Vagina (tissue), 2 donors: ENCODE results near the gene XYLB. TPM values are rescaled to one million over a fixed set of nuclear protein-coding genes. Genes with fewer than 3 reads are reported as not detected.
"Not testable (repeated sequence)": the region's sequence is repeated elsewhere in the genome, so short reads cannot be mapped to it uniquely, and the experiment has no call there.

Experiments used
- DNase-seq, 2 donors: peaks; one replicate each; pipeline ENCODE4 v3.0.0-alpha.2; 2017; ENCODE audit errors: extremely low spot score in 2 of 2
- H3K27ac ChIP-seq: fragments of 200-600 bp; sonication (generic); one replicate; pipeline ENCODE4 v1.5.1; 2019
- H3K27me3 ChIP-seq: fragments of 200-600 bp; sonication (generic); one replicate; pipeline ENCODE4 v1.5.1; 2019
- H3K36me3 ChIP-seq, 2 donors: fragments of 200-600 bp; sonication (generic); one replicate each; pipeline ENCODE4 v1.5.1; 2017 to 2019
- H3K4me1 ChIP-seq: fragments of 200-600 bp; sonication (generic); one replicate; pipeline ENCODE4 v1.5.1; 2019
- H3K4me3 ChIP-seq, 2 donors: fragments of 200-600 bp; sonication (generic); 1 replicate in 1 of 2; 2 replicates in 1 of 2; pipeline ENCODE4 v1.5.1; 2016 to 2019
- H3K9me3 ChIP-seq: fragments of 200-600 bp; sonication (generic); one replicate; pipeline ENCODE4 v1.5.1; 2019
- CTCF ChIP-seq, 3 experiments: fragments of 450-650 bp in 2 of 3; fragments of 200-600 bp in 1 of 3; sonication (generic) in 1 of 3; IDR thresholded peaks; one replicate each; pipeline ENCODE4 v1.5.1; 2017 to 2019; ENCODE audit warnings: antibody characterized with exemption in 3 of 3, mild to moderate bottlenecking in 2 of 3, moderate library complexity in 2 of 3
- POLR2A ChIP-seq, 2 donors: fragments of 450-650 bp; IDR thresholded peaks; one replicate each; pipeline ENCODE4 v1.6.1; 2017; ENCODE audit warnings: antibody characterized with exemption in 2 of 2, mild to moderate bottlenecking in 2 of 2, moderate library complexity in 2 of 2
- POLR2AphosphoS5 ChIP-seq, 2 donors: sonication (generic); formaldehyde crosslinking; IDR thresholded peaks; one replicate each; pipeline ENCODE4 v1.9.0; 2017; ENCODE audit warnings: antibody characterized with exemption in 2 of 2, mild to moderate bottlenecking in 2 of 2, low read depth in 1 of 2; ENCODE audit not compliant: insufficient read depth in 1 of 2
- intact Hi-C: fragments of 100-400 bp; cut with DNase I; formaldehyde crosslinking; loops from one replicate; pipeline ENCODE4 v1.15.1; 2023
- total RNA-seq: library from RNA; depleted of rRNA; stranded (reverse); fragments of >200 nt; gene quantifications from one replicate; pipeline ENCODE4 v1.2.3, GENCODE V29; 2016

The XYLB gene
- total RNA-seq, 1 donor from 2014 or later = 3.4 TPM

GRCh38 chr3:38421679-38422336 lies 75.2 kb downstream of the XYLB start:
- Histone ChIP-seq H3K27me3 (no peaks in the 10 kb centered on the region), H3K4me3 (no peak overlapping the region), H3K27ac (no peak overlapping the region), H3K36me3 (no peaks in the 10 kb centered on the region), H3K4me1 (no peaks in the 10 kb centered on the region), H3K9me3 (no peaks in the 10 kb centered on the region)
- intact Hi-C loops = no loop called here
- no peak for DNase-seq
- TF ChIP-seq POLR2A (IDR thresholded peaks at IDR 0.05) = no peak
- TF ChIP-seq CTCF (IDR thresholded peaks at IDR 0.05) = no peak
- no peak for TF ChIP-seq POLR2AphosphoS5 (IDR thresholded peaks at IDR 0.05; ENCODE audit: insufficient read depth in 1 of 2, low read depth in 1 of 2)

GRCh38 chr3:38426798-38427426 lies 80.3 kb downstream of the XYLB start:
- DNase-seq, H3K4me3 ChIP-seq, H3K9me3 ChIP-seq, H3K27me3 ChIP-seq, H3K36me3 ChIP-seq, intact Hi-C loops, H3K27ac ChIP-seq, H3K4me1 ChIP-seq: not testable (repeated sequence)

DNA sequence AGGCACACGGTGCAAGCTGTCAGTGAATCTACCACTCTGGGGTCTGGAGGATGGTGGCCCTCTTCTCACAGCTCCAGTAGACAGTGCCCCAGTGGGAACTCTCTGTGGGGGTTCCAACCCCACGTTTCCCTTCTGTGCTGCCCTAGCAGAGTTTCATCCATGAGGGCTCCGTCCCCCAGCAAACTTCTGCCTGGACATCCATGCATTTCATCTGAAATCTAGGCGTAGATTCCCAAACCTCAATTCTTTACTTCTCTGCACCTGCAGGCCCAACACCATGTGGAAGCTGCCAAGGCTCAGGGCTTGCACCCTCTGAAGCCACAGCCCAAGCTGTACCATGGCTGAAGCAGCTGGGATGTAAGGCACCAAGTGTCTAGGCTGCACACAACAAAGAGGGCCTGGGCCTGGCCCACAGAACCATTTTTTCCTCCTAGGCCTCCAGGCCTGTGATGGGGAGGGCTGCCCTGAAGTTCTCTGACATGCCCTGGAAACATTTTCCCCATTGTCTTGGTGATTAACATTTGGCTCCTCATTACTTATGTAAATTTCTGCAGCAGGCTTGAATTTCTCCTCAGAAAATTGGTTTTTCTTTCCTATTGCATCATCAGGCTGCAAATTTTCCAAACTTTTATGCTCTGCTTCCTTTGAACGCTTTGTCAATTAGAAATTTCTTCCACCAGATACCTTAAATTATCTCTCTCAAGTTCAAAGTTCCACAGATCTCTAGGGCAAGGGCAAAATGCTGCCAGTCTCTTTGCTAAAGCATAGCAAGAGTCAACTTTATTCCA lies 86.5 kb downstream of the XYLB start:
- H3K36me3 ChIP-seq, DNase-seq, H3K27me3 ChIP-seq, intact Hi-C loops, H3K9me3 ChIP-seq, H3K4me3 ChIP-seq, H3K27ac ChIP-seq, H3K4me1 ChIP-seq: not testable (repeated sequence)

- intact Hi-C loops, H3K9me3 ChIP-seq: not testable (repeated sequence)
Measured at GRCh38 chr3:38433661-38434060, 87.1 kb downstream of the XYLB start.

GRCh38 chr3:38438436-38439069 lies 92.0 kb downstream of the XYLB start:
- H3K36me3 ChIP-seq, DNase-seq, H3K27ac ChIP-seq, H3K9me3 ChIP-seq, H3K4me1 ChIP-seq, intact Hi-C loops, H3K4me3 ChIP-seq, H3K27me3 ChIP-seq: not testable (repeated sequence)

More at GRCh38 chr3:38433661-38434060, 87.1 kb downstream of the XYLB start:
- H3K4me3 ChIP-seq, H3K27me3 ChIP-seq, H3K36me3 ChIP-seq, H3K4me1 ChIP-seq, DNase-seq, H3K27ac ChIP-seq: not testable (repeated sequence)

- DNase-seq, intact Hi-C loops, H3K27ac ChIP-seq, H3K36me3 ChIP-seq, H3K4me3 ChIP-seq, H3K27me3 ChIP-seq, H3K9me3 ChIP-seq, H3K4me1 ChIP-seq: not testable (repeated sequence)
Measured at GRCh38 chr3:38443205-38443604, 96.6 kb downstream of the XYLB start.

- Histone ChIP-seq H3K9me3 (no peaks in the 10 kb centered on the region), H3K4me1 (no peaks in the 10 kb centered on the region), H3K27me3 (no peaks in the 10 kb centered on the region), H3K27ac (no peak overlapping the region), H3K4me3 (no peak overlapping the region), H3K36me3 (no peaks in the 10 kb centered on the region)
- intact Hi-C loops = no loop called here
- DNase-seq = no peak
- no peak for TF ChIP-seq CTCF (IDR thresholded peaks at IDR 0.05)
Measured at GRCh38 chr3:38446085-38446686, 99.6 kb downstream of the XYLB start.
